Loucy (cell line): Measurements from ENCODE around the gene NCOA1.

Experiments used
- EZH2phosphoT487 ChIP-seq: fragments of 200-600 bp; IDR thresholded peaks from 2 replicates; pipeline ENCODE4 v1.6.1; 2018; ENCODE audit warnings: antibody characterized with exemption, mild to moderate bottlenecking, moderate library complexity, borderline replicate concordance
- TF ChIP-seq, protein P1 (sequence below): fragments of 200-600 bp; sonication (generic); conservative IDR thresholded peaks from 2 replicates; pipeline ENCODE4 v1.5.1; 2014; ENCODE audit warnings: mild to moderate bottlenecking, antibody characterized with exemption, low read length

DNA sequence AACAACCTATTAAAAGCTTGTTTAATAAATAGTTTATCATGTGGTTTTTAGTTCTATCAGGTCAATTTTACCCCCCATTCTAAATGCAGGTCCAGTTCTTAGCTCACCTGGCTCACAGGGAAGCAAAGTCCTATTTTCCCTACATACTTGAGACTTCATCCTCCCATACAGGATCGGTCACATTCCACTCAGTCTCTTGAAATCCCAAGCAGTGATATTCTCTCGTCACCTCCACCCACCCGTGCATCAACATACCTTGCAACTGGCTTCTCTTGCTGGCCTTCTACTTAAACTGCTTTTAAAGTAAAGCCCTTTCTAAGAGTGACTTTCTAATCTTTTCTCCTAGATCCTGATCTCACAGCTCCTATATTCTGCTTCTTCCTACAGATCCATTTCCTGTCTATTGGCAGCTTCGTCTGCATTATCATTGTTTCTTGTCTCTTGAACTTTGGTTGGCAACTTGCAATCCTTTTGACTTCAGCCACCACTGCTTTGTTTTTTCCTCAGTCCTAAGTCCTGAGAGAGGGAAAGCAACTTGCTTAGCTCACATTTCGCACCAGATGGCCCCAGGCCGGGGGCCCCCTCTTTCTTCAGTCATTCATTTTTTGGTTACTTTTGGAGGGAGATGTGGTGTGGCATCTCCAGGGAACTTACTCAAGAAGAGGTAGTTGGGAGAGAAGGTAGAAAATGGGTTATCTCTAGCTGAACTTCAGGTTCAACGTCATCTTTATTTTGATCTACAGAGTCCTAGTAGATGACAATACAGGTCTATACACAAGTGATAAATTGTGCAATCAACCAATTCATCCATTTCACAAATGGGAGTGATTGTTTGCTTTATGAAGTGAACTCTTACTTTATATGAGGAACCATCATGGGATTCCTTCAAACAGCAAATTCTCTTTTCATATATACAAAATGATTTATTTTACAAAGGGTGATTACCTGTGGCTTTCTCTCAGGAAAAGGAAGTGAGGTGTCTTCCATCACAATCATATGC lies 23.9 kb upstream of the NCOA1 start:
- TF ChIP-seq, protein P1, sequence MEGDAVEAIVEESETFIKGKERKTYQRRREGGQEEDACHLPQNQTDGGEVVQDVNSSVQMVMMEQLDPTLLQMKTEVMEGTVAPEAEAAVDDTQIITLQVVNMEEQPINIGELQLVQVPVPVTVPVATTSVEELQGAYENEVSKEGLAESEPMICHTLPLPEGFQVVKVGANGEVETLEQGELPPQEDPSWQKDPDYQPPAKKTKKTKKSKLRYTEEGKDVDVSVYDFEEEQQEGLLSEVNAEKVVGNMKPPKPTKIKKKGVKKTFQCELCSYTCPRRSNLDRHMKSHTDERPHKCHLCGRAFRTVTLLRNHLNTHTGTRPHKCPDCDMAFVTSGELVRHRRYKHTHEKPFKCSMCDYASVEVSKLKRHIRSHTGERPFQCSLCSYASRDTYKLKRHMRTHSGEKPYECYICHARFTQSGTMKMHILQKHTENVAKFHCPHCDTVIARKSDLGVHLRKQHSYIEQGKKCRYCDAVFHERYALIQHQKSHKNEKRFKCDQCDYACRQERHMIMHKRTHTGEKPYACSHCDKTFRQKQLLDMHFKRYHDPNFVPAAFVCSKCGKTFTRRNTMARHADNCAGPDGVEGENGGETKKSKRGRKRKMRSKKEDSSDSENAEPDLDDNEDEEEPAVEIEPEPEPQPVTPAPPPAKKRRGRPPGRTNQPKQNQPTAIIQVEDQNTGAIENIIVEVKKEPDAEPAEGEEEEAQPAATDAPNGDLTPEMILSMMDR: no peak
- no peak for TF ChIP-seq EZH2phosphoT487
